ENCODE data around the gene UBE2N.

Gene UBE2N, protein sequence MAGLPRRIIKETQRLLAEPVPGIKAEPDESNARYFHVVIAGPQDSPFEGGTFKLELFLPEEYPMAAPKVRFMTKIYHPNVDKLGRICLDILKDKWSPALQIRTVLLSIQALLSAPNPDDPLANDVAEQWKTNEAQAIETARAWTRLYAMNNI

DNA sequence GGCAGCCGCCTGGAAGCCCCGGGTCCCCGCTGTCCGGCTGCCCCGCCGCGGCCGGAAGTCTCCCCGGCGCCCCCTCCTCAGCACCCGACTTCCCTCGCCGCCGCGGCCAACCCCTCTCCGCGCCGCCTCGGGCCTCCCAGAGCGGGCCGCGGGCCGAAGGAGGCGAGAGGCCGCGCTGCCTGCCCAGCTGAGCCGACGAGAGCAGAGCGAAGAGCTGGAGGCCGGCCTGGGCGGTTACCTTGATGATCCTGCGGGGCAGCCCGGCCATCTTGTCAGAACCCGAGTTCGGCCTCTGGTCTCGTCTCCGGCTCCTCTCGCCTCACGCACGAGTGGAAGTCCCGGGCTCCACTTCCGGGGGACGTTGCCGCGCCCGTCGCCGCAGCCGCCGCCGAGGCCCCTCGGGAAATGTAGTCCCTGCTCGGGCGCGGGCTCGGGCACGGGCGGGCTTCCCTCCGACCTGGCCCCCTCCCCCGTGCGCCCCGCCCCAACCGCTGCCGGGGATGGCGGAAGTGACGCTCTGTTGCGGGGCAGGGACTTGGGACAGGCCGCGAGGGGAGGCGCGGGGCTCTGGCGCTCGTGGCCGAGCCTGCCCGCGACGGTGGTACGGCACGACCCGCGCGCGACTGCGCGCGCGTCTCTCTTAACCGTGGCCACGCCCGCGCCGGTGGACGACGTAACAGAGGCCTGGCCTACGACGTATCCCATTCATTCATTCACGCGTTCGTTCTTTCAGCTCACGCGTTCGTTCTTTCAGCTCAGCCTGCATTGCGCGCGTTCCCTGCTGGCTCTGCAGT lies at the start of gene UBE2N:
Gene UBE2N, minus strand, starts transcription at position 331 of the 794 bp plus-strand sequence. Its CDS starts 63 bp downstream, at position 268.
- peak; percentile 94 to 95 for DNase-seq

DNA sequence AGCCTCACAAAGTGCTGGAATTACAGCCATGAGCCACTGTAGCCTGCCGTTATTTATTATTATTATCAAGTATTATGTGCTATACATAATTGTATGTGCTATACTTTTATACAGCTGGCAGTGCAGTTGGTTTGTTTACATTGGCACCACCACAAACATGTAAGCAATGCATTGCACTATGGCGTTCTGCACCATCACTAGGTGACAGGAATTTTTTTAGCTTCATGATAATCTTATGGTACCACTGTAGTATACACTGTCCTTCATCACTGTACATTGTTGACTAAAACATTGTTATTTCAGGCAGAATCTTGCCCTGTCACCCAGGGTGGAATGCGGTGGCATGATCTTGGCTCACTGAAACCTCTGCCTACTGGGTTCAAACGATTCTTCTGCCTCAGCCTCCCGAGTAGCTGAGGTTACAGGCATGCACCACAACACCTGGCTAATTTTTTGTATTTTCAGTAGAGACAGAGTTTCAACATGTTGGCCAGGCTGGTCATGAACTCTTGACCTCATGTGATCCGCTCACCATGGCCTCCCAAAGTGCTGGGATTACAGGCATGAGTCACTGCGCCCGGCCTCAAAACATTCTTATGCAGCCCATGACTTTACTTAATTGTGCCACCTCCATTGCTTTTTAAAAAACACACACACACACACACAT lies 42.7 kb upstream of the UBE2N start:
- no peak for DNase-seq

DNA sequence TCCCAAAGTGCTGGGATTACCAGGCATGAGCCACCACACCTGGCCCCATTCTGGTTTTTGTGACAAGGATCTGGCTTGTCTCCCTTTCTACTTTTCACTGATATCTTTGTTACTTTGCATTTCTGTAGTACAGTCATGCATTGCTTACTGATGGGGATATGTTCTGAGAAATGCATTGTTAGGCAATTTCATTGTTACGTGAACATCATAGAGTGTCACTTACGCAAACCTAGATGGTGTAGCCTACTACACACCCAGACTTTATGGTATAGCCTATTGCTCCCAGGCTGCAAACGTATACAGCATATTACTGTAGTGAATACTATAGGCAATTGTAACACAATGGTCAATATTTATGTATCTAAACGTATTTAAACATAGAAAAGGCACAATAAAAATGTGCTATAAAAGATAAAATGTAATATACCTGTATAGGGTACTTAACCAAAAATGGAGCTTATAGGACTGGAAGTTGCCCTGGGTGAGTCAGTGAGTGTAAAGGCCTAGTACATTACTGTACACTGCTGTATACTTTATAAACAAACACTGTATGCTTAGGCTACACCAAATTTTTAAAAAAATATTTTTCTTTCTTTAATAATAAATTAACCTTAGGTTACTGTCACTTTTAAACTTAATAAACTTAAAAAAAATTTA lies 41.5 kb upstream of the UBE2N start:
- DNase-seq: no peak

DNA sequence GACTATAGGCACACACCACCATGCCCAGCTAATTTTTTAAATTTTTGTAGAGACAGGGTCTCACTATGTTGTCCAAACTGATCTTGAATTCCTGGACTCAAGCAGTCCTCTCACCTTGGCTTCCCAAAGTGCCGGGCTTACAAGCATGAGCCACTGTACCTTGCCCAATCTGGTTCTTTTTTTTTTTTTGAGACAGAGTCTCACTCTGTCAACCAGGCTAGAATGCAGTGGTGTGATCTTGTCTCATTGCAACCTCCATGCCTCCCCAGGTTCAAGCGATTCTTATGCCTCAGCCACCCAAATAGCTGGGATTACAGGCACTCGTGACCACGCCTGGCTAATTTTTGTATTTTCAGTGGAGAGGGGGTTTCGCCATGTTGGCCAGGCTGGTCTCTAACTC lies 41.0 kb upstream of the UBE2N start:
- no peak for DNase-seq

DNA sequence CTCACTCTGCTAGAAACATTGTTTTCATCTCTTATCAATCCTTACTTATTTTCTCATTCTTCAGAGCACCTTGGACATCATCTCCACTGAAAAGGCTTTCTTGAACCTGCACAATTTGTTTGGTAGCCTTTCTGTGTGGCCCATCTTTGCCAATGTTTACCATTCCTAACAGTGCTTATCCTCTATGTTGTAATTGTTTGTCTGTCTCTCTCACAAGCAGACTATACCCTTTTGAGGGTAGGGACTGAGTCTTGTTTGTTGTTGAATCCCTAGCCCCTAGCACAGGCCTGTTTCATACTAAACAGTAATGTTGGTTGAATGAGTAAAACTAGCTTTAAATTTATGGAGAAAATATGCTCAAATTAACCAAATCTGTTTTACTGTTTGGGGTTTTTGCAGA lies 34.8 kb upstream of the UBE2N start:
- DNase-seq: no peak

DNA sequence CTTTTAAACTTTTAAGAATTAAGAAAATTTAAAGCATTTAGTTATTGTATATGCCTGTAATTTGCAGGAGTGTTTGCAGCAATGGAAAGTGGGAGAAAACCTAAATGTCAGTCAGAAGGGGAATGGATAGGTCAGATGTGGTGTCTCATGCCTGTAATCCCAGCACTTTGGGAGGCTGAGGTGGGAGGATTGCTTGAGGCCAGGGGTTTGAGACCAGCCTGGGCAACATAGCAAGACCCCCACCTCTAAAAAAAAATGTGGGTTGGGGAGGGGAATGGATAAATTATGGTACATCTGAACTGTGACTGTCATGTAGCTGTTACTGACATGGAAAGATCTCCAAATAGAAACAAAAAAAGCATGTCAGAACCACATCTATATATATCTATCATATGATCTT lies 27.6 kb upstream of the UBE2N start:
- no peak for DNase-seq

DNA sequence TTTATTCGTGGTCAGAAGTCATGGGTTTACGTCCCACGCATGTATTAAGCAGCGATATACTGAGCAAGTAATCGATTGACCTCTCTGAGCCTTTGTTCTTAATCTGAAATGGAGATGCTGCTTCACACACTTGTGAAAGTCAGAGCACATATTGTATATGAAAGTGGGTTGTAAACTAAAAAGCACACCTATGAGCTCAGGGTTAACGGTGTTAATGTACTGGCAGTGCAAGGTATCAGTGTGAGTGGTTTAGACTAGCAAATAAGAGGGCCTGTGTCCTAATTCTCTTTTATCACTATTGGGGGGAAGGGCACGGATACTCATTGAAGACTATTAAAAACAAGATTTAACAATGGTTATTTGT lies 26.2 kb upstream of the UBE2N start:
- no peak for DNase-seq

DNA sequence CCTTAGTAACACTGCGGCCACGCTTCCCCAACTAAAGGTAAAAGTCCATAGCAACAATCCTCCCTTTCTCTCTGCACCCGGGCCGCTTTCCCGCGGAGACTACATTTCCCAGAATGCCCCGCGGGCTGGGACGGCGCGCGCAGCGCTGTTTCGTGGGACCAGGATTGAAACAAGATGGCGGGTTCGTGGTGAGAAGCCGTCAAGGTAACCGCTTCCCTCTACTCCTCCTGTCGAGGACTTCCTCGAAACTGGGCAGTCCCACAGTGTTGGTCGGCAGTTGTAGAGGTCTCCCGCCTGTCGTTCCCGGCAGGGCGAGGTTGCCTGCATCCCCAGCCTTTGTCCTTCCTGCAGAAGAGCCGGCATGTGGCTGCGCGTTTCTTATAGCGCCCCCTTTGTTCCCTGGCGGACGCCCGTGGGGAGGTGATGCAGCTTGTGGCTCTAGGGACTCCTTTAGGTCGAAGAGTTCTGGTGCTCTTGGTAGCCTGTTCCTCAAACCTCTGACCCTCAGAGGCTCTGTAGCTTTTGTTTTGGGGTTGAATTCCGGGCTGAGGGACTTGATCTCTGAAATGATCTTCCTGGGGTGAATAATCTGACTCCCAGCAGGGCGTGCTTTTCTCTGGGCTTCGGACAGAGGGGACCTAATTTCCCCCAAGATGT lies 25.7 kb upstream of the UBE2N start, which contains the start of gene MRPL42:
Gene MRPL42, plus strand, starts transcription at position 164 of the 657 bp plus-strand sequence. CDS start 1,772 bp downstream, outside the sequence.
- peak; percentile 84 to 89 for DNase-seq

DNA sequence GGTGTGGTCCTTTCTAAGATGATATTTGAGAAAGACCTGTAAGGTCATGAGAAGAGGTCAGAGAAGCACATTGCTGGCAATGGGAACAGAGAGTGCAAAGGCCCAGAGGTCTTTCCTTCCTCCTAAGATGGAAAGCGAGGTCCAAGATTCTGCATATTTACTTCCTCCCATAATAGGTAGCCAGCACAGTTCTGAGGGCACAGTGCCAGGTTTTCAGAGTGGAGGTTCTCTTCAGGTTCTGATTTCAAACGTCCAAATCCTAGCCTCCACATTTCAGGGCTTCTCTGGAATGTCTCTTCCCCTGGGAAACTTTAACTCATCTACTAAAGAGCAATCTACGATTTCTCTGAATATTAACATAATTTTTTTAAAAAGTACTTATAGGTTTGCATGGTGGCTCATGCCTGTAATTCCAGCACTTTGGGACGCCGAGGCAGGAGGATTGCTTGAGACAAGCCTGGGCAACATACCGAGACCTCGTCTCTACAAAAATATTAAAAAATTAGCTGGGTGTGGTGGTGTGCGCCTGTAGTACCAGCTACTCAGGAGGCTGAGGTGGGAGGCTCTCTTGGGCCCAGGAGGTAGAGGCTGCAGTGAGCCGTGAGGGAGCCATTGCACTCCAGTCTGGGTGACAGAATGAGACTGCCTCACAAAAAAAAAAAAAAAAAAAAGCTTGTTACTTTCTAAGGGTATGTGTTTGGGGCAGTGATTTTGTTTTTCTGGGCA lies 25.0 kb upstream of the UBE2N start:
- DNase-seq: no peak

DNA sequence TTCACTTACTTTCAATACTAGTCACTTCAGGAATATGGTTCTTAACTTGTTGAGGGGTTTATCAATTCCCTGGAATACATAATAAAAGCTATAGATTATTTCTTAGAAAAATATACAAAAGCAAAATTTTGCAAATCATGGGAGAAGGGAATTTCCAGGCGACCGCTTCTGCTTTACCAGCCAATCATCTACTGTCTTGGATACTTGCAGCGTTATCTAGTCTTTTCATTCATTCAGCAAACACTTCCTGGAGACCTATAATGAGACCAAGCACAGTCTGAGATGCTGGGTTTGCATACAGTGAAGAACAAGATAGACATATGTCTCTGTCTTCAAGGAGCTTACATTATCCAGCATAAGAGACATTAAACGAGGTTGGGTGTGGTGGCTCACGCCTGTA lies 24.1 kb upstream of the UBE2N start:
- no peak for DNase-seq

DNA sequence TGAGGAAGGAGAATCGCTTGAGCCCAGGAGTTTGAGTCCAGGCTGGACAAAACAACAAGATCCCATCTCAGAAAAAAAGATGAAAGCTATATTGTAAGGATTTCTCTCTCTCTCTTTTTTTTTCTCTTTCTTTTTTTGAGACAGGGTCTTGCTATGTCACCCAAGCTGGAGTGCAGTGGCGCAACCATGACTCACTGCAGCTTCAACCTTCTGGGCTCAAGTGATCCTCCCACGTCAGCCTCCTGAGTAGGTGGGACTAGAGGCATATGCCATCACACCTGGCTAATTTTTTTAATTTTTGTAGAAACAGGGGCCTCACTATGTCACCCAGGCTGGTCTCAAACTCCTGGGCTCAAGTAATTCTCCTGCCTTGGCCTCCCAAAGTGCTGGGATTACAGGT lies 19.8 kb upstream of the UBE2N start:
- DNase-seq: no peak

DNA sequence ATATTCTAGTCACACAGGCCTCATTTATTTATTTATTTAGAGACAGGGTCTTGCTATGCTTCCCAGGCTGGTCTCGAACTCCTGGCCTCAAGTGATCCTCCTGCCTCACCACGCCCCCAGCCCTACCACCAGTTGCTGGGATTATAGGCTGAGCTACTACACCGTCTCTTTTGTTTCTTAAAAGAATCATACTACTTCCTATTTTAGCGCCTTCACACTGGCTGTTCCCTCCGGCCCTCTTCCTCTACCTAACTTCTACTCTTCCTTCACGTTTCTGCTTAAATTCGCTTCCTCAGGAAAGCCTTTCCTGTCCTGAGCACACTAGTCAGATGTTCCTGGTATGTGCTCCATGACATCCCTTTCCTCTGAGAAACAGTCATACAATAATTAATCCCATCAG lies 19.2 kb upstream of the UBE2N start:
- DNase-seq: peak; percentile 50 to 70

DNA sequence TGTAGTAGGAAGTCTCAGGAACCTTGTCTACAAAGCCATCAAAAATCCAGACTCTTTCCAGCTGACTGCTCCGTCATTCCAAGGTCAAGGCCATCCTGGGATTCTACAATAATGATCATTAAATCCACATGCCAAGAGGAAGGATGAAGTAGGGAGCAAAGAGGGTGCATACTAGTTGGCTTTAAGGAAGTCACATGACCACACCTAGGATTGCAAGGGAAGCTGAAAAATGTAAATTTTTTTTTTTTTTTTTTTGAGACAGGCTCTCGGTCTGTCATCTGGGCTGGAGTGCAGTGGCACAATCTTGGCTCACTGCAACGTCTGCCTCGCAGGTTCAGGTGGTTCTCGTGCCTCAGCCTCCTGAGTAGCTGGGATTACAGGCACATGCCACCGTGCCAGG lies 18.3 kb upstream of the UBE2N start:
- DNase-seq: peak in 1 of 2 experiments; percentile 14

DNA sequence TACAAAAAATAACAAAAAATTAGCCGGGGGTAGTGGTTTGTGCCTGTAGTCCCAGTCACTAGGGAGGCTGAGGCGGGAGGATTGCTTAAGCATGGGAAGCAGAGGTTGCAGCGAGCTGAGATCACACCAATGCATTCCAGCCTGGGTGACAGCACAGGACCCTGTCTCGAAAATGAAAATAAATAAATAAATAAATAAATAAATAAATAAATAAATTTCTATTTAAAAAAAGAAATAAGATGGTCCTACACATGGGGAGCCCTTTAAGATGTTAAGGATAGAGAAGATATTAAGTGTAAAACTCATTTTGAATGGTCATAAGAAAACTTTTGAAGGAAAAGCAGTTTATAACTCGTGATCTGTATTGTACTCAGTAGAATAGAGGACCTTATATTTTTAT lies 17.4 kb upstream of the UBE2N start:
- DNase-seq: no peak

DNA sequence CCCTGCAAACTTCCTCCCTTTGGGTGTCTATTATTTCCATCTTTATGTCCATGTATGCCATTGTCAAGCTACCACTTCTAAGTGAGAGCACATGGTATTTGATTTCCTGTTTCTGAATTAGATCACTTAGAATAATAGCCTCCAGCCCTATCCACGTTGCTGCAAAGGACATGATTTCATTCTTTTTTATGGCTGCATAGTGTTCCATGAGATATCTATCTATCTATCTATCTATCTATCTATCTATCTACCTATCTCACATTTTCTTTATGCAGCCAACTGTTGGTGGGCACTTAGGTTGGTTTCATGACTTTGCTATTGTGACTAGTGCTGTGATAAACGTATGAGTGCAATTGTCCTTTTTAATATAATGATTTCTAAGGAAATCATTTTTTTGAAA lies 14.3 kb upstream of the UBE2N start:
- no peak for DNase-seq

DNA sequence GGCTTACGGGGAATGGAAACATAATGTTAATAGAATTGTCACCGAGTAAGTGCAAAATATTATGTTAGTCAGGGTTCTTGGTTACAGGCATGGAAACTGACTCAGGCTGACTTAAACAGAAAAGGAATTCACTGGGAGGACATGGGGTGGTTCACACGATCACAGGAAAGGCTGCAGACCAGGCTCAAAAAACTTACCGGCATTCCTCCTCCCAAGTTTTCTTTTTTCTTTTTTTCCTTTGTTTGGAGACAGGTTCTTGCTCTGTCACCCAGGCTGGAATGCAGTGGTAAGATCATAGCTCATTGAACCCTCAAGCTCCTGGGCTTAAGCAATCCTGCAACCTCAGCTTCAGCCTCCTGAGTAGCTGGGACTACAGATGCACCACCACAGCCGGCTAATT lies 11.9 kb upstream of the UBE2N start:
- no peak for DNase-seq

DNA sequence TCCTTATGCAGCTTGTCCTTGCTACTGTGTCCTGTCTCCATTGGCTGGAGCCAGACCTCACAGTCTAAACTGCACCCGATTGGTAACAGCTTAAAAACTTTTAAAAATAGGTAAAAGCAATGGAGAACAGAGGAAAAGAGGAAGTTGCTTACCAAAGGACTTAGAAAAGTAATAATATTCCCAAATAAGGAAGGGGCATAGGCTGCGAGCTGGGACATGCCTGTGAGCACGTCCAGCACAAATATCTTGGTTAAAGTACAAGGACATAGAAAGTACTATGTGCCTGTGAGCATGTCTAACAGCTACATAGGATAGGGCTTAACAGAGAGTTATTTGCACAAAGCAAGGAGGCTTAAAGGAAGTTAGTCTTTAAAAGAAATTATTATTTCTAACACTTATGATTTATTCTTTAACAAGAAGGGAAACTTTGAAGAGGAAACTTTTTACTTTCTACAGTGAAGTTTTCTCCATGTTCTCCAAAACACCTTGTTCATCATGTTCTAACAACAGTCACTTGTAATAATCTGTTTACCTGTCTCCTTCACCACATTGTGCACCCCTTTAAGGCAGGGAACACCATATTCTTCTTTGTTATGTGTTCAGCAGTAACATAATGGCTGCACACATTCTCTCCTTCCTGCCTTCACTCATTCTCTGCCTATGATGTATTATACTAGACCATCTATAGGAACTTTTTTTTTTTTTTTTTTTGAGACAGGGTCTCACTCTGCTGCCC lies 9.8 kb upstream of the UBE2N start:
- peak; percentile 32 to 40 for DNase-seq

DNA sequence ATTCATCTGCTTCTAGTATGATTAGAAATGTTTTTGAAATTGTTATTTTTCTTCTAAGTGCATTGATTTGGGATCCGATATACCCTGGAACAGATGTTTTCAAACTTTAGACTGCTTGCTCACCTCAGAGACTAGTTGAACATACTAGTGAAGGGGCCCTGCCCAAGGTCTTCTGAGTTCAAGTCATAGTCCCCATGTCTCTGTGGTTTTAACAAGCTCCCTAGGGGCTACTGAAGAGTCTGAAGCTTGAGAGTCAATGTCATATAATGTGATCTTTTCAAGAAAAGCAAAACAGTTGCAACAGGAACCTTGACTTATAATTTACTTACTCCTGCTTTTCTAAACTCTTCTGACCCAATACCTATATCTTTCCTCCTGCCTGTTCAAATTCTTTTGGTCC lies 7.5 kb upstream of the UBE2N start:
- no peak for DNase-seq

DNA sequence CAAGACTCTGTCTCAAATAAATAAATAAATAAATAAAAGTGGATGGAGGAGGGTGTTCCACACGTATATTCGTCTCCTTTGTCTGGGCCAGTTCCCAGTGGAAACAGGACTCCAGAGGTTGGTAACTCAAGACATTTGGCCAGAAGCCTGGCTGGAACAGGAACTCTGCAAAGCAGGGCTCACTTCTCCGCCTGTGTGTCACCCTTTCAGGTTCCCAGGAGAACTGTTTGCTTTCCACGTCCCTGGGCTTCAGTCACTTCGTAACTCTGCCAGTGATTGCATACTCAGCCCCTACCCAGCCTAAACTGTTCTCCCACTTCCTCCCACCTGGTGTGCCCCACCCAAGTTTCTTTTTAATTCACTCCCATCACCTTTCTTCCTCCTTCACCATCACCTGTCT lies 7.0 kb upstream of the UBE2N start:
- no peak for DNase-seq

DNA sequence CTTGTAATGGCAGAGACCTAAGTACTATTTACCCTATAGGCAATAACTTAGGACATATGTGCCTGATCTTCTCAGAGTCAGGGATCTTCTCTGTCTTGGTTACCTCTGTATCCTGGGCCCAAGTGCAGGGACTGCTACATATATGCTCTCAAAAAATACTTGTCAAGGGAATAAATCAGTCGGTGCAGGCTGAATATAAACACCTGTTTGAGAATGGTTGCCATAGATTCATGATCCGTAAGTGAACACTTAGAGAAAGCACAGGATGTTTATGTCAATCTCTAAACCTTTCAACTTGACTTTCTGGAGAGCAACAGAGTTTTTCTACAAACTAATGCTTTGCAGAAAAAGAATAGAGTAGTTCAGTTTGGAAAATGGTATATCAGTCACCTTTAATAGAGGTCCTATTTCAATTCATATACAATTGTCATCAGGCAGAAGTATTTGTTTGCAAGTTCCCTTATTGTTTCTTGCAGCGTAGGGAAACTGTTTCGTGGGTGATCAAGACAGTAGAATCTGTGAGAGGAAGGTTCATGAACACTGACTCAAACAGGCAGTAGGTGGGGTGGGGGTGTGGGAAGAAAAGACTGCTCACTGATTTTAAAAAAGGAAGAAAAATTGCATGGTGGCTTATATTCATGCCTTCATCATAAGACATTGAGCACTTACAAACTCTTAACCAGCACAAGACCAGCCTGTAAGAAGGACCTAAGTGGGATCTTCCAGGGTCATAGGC lies 6.0 kb upstream of the UBE2N start:
- no peak for DNase-seq

DNA sequence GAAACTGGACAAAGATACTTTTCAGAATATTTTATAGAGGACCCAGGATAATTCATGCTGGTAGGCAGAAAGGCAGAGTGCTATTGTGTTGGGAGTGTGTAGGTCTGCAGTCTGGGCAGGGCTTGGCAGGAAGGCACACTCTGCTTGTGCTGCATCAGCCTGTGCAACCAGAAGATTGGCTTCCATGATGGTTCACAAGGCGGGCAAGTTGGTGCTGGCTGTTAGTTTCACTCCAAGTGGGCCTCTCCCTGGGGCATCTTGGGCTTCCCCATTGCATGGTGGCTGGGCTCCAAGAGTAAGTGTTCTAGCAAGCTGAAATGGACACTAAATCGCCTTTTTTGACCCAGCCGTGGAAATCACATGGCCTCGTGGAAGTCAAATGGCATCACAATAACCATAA lies 1.8 kb upstream of the UBE2N start:
- no peak for DNase-seq
